Measurements from ENCODE around the gene WDR83.
"Not testable (repeated sequence)": the region's sequence is repeated elsewhere in the genome, so short reads cannot be mapped to it uniquely, and the experiment has no call there.

The WDR83 gene, protein sequence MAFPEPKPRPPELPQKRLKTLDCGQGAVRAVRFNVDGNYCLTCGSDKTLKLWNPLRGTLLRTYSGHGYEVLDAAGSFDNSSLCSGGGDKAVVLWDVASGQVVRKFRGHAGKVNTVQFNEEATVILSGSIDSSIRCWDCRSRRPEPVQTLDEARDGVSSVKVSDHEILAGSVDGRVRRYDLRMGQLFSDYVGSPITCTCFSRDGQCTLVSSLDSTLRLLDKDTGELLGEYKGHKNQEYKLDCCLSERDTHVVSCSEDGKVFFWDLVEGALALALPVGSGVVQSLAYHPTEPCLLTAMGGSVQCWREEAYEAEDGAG

DNA sequence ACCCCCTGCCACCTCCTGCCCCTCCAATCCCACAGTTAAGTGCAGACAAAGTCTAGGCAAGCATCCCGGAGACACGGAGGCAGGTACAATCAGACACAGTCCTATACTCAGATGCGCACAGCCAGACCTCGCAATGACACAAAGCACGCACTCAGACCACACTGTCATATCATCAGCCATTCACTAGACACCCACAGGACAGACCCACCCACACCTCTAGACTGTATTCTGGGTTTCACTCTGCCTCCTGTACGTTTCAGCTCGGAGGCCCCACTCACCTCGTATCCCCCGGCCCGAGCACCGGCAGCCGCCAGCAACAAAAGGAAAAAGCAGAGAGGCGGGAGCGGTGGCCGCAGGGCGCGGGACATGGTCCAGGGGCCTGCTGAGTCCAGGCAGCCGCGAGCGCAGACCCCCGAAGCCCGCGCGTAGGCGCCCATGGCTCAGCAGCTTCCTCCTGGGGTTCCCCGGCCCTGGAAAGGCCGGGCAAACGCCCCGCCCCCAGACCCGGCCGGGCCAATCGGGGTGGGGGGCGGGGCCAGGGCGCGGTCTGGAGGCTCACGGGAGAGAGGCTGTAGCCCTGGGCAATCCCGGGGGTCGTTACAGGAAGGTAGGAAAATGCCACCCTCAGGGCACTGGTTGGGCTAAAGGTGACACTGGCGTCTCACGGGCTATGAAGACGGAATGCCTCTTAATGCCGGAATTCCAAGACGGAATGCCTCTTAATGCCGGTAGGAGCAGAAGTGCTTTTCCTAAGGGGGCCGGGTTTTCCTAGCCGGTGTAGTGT, at the start of gene WDR83, which contains the start of gene MAN2B1:
WDR83 (plus strand) TSS at position 543 of the 784 bp plus-strand sequence. CDS start 2,984 bp downstream, outside the sequence.
MAN2B1 (minus strand) TSS at position 478 of the 784 bp plus-strand sequence; CDS start at position 437, 41 bp downstream.
- DNase-seq (ENCODE audit: low spot score) = peak; percentile 96

DNA sequence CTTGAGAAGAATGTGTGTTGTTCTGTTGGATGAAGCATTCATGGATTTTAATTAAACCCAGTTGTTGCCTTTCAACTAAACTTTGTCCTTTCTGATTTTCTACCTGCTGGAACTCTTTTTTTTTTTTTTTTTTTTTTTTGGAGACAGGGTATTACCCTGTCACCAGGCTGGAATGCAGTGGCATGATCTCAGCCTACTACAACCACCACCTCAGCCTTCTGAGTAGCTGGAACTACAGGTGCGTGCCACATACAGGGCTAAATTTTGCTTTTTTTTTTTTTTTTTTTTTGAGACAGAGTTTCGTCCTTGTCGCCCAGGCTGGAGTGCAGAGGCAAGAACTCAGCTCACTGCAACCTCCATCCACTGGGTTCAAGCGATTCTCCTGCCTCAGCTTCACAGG, 49.0 kb upstream of the WDR83 start:
- no peak for DNase-seq (ENCODE audit: low spot score)

DNA sequence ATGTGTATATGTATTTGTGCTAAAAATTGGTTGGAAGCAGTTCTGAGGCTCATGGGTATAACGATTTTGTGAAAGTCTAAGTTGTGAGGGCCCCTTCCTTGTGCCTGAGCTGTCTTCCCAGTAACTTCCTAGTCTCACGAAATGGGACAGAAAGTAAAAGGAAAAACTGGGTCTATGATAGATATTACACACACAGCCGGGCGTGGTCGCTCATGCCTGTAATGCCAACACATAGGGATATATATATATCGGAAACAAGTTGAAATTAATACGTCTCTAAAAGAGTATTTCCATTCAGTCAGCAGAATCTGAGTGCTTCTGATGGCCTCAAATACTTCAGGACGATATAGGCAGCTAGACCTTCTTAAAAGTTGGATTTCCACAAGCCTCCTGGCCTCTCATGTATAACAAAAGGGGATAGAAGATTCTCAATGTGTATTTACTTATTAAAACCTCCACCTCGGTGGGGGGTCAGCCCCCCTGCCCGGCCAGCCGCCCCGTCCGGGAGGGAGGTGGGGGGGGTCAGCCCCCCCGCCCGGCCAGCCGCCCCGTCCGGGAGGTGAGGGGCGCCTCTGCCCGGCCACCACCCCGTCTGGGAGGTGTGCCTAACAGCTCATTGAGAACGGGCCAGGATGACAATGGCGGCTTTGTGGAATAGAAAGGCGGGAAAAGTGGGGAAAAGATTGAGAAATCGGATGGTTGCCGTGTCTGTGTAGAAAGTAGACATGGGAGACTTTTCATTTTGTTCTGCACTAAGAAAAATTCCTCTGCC, 45.2 kb upstream of the WDR83 start:
- not testable (repeated sequence) for DNase-seq (ENCODE audit: low spot score)

DNA sequence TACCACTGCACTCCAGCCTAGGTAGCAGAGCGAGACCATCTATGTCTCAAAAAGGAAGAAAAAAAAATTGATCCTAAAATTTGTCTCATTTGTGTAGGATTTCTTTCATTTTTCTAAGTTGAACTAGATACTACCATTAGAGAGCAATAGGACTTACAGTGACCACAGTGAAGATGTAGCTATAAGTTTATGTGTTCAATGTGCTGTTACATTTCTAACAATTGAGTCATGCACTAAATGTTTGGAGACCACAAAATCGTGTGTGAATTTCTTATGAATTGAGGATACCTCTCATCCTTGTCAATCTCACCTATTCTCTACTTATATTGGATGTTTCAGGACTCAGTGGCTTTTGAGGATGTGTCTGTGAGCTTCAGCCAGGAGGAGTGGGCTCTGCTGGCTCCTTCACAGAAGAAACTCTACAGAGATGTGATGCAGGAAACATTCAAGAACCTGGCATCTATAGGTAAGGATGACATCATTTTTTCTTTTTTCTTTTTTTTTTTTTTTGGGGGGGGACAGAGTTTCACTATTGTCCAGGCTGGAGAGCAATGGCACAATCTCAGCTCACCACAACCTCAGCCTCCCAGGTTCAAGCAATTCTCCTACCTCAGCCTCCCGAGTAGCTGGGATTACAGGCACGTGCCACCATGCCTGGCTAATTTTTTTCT, 43.1 kb upstream of the WDR83 start:
- no peak for DNase-seq (ENCODE audit: low spot score)

DNA sequence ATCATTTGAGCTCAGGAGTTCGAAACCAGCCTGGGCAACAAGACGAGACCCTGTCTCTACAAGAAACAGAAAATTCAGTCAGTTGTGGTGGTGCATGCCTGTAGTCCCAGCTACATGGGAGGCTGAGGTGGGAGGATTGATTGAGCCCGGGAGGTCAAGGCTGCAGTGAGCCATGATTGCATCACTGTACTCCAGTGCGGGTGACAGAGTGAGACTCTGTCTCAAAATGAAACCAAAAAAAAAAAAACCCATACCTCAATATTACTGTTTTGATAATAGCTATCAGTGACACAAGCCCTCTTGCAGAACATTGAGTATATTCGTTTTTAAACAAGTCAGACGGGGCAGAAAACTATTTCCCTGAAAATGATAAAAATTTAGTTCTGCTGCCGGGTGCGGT, 39.6 kb upstream of the WDR83 start:
- no peak for DNase-seq (ENCODE audit: low spot score)

DNA sequence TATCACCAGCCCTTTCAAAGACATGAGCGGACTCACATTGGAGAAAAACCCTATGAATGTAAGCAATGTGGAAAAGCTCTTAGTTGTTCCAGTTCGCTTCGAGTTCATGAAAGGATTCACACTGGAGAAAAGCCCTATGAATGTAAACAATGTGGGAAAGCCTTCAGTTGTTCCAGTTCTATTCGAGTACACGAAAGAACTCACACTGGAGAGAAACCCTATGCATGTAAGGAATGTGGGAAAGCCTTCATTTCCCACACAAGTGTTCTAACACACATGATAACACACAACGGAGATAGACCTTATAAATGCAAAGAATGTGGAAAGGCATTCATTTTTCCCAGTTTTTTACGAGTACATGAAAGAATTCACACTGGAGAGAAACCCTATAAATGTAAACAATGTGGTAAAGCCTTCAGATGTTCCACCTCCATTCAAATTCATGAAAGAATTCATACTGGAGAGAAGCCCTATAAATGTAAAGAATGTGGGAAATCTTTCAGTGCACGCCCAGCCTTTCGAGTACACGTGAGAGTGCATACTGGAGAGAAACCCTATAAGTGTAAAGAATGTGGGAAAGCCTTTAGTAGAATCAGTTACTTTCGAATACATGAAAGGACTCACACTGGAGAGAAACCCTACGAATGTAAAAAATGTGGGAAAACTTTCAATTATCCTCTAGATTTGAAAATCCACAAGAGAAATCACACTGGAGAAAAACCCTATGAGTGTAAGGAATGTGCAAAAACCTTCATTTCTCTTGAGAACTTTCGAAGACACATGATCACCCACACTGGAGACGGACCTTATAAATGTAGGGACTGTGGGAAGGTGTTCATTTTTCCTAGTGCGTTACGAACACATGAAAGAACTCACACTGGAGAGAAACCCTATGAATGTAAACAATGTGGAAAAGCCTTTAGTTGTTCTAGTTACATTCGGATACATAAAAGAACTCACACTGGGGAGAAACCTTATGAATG, 38.3 kb upstream of the WDR83 start:
- DNase-seq (ENCODE audit: low spot score) = no peak

DNA sequence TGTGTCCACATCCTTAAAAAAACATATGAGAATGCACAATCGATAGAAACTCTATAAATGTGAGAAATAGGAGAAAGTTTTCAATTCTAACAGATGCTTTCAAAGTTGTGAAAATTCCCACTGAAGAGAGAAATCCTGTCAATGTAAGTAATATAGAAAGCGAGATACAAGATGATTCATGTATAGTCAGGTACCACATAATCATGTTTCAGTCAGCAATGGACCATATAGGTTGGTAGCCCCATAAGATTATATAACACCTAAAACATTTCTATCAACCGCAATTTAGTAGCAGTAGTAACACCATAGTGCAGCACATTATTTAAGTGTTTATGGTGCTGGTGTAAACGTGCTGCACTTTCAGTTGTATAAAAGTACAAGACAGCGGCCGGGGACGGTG, 37.4 kb upstream of the WDR83 start:
- DNase-seq (ENCODE audit: low spot score) = no peak

DNA sequence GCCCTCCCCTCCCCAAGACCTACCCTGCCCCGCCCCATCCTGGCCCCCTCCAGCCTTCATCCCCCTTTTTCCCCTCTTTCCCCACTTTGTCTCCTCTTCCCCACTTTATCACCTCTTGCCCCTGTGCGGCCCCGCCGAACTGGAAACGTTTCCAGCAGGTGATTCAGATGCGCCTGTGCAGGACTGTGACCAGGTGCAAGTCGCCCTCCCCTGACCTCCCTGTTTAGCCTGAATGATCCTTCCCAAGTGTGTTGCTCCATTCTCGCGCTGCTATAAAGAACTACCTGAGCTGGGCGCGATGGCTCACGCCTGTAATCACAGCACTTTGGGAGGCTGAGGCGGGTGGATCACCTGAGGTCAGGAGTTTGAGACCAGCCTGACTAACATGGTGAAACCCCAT, 30.0 kb upstream of the WDR83 start:
- DNase-seq (ENCODE audit: low spot score) = no peak

DNA sequence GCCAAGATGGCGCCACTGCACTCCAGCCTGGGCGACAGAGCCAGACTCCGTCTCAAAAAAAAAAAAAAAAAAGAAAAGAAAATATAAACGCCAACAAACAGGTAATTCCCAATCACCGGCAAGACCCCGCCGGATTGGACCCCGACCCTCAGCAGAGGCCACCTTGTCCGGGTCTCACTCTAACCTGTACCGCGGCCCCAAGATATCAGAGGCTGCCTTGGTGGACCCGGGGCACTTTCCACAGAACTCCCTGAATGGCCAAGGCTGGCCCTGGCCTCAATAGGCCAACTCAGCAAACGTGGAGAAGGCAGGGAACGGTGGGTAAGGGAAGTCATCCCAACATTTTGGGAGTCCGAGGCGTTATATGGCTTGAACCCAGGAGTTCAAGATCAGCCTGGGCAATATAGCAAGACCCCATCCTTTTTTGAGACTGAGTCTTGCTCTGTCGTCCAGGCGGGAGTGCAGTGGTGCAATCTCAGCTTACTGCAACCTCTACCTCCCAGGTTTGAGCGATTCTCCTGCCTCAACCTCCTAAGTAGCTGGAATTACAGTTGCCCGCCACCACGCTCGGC, 27.9 kb upstream of the WDR83 start:
- no peak for DNase-seq (ENCODE audit: low spot score)

DNA sequence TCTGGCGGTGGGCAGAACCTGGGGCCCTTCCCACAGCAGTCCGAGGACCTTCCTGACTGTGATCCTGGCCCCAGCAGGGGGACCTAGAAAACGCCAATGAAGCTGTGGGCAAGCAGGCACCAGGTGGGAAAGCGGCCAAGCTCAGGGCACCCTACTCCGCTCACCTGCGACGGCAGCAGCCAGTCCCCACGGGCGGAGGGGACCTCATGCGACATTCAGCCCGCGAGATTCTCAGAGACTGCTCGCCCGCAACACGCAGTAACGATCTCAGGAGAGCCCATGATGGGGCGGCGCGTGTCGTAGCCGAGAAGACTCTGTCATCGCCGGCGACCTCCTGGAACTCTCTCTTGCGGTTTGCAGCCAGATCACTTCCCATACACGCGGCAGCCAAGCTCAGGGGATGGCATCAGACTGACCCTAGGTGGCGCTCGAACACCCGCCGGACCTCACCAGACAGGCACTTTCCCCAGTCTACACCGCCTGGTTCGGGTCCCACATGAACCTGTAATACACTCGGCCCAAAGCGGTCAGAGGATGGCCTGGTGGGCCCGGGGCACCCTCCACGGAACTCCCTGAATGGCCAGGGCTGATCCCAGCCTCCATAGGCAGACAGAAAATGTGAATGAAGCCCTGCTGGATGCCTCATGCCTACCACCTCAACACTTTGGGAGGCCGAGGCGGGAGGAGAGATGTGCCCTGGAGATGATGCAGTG, 26.6 kb upstream of the WDR83 start:
- DNase-seq (ENCODE audit: low spot score) = peak; percentile 92

DNA sequence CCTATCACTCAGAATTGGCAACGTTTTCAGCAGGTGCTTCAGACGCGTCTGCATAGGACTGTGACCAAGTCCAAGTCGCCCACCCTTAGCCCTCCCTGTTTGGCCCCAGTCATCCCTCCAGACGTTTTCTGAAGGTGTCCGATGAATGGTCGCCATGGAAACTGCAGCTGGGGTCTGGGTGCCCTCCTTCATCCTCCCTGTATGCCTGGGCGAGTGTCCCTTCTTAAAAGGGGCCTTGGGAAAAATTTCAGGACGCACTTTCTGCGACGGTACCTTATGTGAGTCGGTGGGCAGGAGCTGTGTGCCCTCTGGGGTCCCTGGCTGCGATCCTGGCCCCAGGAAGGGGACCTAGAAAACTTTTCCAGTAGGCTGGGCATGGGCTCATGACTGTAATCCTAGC, 25.2 kb upstream of the WDR83 start:
- DNase-seq (ENCODE audit: low spot score) = no peak

DNA sequence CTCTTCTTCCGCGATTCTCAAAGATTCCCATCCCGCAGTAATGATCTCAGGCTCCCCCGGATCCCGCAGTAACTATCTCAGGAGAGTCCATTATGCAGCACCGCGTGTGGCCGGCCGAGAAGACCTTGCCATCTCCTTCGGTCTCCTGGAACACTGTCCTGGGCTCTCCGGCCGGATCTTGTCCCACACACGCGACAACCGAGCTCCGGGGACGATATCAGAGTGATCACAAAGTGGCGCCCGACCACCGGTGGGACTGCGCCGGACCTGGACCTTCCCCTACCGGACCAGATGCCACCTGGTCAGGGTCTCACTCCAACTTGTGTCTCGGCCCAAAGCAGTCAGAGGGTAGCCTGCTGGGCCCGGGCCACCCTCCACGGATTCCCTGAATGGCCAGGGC, 24.1 kb upstream of the WDR83 start:
- no peak for DNase-seq (ENCODE audit: low spot score)

DNA sequence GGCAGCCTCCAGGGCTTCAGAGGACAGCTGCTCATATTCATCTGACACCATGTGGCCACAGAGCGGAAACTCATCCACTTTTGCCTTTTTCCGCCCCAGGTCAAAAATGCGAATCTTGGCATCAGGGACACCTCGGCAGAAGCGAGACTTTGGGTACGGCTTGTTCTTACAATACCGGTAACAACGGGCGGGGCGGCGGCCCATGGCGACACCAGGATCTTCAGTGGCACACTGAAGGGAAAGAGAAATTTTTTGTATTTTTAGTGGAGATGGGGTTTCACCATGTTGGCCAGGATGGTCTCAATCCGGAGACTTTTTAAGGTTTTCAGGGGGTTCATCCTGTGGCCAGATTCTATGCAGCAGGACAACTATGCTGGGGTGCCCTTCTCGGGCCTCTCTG, 22.9 kb upstream of the WDR83 start:
- not testable (repeated sequence) for DNase-seq (ENCODE audit: low spot score)

DNA sequence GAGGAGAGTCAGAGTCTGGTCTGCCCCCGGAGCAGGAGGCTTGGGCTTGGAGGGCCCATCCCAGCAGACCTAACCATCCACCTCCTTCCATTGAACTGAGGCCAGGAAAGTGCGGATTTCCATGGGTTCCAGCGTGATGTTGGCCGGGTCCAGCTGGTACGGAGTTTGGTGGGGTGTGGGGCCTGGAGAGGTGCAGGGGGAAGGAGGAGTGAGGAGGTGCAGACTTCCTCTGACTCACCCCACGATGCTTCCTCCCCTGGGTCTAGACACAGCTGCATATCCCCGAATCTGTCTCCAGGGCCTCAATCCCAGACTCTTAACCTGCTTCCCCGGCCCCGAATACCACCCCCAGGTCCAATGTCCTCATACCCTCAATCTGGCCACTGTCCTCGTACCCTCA, 20.1 kb upstream of the WDR83 start:
- no peak for DNase-seq (ENCODE audit: low spot score)

DNA sequence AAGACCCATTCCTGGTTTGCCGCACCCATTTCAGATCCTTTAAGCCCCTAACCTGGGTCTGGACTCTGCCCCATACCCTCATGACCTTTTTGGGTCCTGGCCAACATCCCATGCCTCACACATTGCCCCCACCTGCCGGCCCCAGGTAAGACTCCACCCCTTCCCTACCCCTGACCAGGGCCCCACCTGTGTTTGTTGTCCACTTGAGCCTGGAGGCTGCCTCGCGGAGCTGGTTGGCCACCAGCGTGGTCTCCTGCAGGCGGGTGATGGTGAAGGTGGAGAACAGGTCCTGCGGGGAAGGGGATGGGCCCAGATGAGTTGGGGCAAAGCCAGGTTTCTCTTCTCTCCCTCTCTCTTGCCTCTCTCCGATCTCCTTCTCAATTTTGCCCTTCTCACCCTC, 19.6 kb upstream of the WDR83 start:
- DNase-seq (ENCODE audit: low spot score) = no peak

DNA sequence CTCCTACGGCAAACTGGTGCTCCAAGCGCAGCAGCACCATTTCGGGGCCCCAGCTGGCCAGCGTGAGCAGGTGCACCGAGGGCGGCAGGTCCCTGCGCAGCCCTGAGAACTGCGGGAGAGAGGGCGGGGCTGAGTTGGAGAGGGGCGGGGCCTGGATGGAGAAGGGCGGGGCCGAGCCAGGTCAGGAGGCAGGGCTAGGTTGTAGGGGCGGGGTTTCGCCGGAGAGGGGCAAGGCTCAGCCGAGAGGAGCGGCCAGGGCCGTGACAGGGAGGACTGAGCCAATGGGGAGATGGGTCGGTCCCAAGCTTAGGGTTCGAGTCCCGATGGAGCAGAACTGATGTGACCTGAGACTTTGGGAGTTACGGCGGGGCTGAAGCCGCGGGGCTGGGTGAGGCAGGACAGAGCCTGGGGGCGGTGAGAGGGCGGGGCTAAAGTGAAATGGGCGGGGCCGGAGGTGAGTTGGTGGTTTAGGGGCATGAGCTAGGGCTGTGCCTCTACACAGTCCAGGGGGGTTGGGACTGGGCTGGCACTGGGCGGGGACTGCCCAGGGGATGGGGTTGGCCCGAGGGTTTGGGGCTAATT, 19.0 kb upstream of the WDR83 start:
- peak; percentile 92 for DNase-seq (ENCODE audit: low spot score)

DNA sequence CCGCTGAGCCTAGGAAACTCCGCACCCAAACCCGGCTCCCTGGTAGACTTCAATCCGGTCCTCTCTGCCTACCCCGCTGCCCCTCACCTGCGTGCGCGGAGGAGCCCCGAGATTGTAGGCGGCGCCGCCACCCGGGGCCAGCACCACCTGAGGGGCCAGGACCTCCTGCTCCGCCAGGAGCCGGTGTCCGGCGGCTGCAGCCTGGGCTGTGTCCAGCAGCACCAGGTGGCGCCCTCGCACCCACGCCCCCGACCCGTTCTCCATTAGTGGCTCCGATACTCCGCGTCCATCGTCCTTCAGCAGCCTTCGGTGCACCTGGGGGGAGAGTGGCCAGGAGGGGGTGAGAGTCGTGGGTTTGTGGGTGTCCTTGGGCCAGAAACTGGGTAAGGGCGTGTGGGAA, 18.5 kb upstream of the WDR83 start:
- DNase-seq (ENCODE audit: low spot score) = peak; percentile 82

DNA sequence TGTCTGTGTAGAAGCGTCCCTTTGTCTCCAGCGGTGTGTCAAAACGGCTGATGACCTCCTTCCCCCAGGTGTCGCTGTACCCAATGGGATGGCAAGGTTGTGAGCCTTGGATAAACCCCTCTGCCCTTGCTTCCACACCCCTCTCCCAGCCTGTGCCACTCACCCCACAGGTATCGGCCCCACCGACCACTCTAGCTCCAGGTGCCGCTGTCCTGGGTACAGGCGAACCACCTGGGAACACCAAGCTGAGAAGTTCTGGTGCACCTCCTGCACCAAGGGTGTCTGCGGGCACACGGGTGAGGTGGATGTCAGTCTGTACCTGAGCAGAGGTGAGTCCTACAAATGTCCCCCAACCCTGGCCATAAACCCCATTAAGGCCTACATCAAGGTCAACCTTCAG, 16.7 kb upstream of the WDR83 start:
- no peak for DNase-seq (ENCODE audit: low spot score)

DNA sequence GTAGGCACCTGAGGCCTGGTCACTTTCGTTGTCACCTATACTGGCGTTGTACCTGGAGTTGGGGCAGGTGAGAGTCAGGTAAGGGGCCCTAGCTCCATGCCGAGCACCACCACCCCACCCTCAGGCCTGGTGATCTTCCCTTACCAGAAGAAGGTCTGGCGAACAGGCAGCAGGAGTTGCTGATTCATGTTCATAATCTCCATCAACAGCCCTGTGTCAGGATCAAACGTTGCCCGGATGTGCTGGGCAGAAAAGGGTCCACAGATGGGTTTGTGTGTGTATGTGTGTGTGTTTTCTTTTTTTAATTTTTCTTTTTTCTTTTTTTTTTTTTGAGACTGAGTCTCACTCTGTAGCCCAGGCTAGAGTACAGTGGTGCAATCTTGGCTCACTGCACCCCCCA, 14.4 kb upstream of the WDR83 start:
- DNase-seq (ENCODE audit: low spot score) = no peak
